ENCODE measurements around the gene RDX. TPM values are rescaled to one million over a fixed set of nuclear protein-coding genes. Genes with fewer than 3 reads are reported as not detected.
A peak's percentile ranks its signal among the peaks of the same experiment; 100 is the strongest.
"Not testable (repeated sequence)": the region's sequence is repeated elsewhere in the genome, so short reads cannot be mapped to it uniquely, and the experiment has no call there.

Gene RDX
- total RNA-seq, 2 experiments from 2014 or later, result 23.7 to 25.5 TPM

- no peaks in the 10 kb centered on the region for H3K36me3 ChIP-seq (ENCODE audit: insufficient read depth, low read length)
- DNase-seq (ENCODE audit: low spot score), result no peak
- no peaks in the 10 kb centered on the region for H3K4me1 ChIP-seq (ENCODE audit: insufficient read depth, low read length, poor library complexity, severe bottlenecking)
- no peak overlapping the region for H3K4me2 ChIP-seq (ENCODE audit: low read length)
- H4K20me1 ChIP-seq (ENCODE audit: insufficient read depth, low read length), result no peaks in the 10 kb centered on the region
- no peaks in the 10 kb centered on the region for H3K79me2 ChIP-seq (ENCODE audit: insufficient read depth, low read depth, low read length)
- peak overlapping the region; percentile 44 for H2AFZ ChIP-seq (ENCODE audit: low read length)
- BruUV-seq (replicated peaks), result no TSS peak
- H3K9me3 ChIP-seq (ENCODE audit: low read length), result no peaks in the 10 kb centered on the region
- H3K9me2 ChIP-seq (ENCODE audit: insufficient read depth, low read length), result no peaks in the 10 kb centered on the region
- TF ChIP-seq CTCF (conservative IDR thresholded peaks at IDR 0.05; ENCODE audit: low read length), result no peak
- no peak for TF ChIP-seq EZH2phosphoT487 (IDR thresholded peaks at IDR 0.05; ENCODE audit: borderline replicate concordance, low read depth, low read length)
- no peak overlapping the region for H3K4me3 ChIP-seq (ENCODE audit: low read depth, low read length, poor library complexity, severe bottlenecking)
- CTCF ChIA-PET (ENCODE audit: unreplicated experiment), result no interaction called here
- POLR2A ChIA-PET, result interaction anchor here (0.6 to 2.4 kb wide), 2 partner anchors 15 to 1009 kb away, joined by 4 read pairs; partner anchors contain the start of gene RDX
- no peak overlapping the region for H3K27ac ChIP-seq (ENCODE audit: low read depth, low read length, poor library complexity, severe bottlenecking)
- intact Hi-C loops (cut with micrococcal nuclease; ENCODE audit: unreplicated experiment), result no loop called here
Observed at GRCh38 chr11:110311783-110312579, 15.6 kb upstream of the RDX start.

DNA sequence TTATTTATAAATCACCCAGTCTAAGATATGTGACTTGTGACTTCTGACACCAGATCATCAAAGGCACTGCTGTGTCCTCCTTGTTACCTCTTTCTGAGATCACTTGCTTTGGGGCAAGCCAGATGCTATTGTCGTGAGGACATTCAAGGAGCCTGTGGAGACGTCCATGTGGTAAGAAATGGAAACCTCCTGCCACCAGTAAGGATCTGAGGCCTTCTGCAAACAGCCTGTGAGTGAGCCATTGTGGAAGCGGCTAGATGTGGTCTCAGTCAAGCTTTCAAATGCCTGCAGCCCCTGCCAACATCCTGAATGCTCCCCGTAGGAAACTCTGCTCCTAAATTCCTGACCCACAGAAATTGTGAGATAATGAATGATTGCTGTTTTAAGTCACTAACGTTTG lies 11.7 kb upstream of the RDX start:
- ChIA-PET CTCF (ENCODE audit: unreplicated experiment) (no interaction called here), POLR2A (no interaction called here)
- no peak for DNase-seq (ENCODE audit: low spot score)

DNA sequence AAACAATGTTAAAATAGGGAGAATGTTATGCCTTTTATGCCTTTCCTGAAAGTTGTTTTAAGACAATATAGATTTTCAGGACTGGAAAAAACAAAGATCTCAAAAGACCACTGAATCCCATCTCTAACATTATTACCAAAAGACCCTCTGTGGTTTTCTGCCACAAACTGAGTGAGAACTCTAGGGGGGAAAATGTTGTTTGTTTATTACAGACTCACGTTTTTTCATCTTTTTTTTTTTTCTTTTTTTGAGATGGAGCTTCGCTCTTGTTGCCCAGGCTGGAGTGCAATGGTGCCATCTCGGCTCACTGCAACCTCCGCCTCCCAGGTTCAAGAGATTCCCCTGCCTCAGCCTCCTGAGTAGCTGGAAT lies 9.6 kb upstream of the RDX start:
- H3K4me3 ChIP-seq (ENCODE audit: low read depth, low read length, poor library complexity, severe bottlenecking); H3K9me2 ChIP-seq (ENCODE audit: insufficient read depth, low read length); BruUV-seq (replicated peaks); H3K4me2 ChIP-seq (ENCODE audit: low read length); H3K79me2 ChIP-seq (ENCODE audit: insufficient read depth, low read depth, low read length); H2AFZ ChIP-seq (ENCODE audit: low read length); H3K27ac ChIP-seq (ENCODE audit: low read depth, low read length, poor library complexity, severe bottlenecking); H3K9me3 ChIP-seq (ENCODE audit: low read length); H3K4me1 ChIP-seq (ENCODE audit: insufficient read depth, low read length, poor library complexity, severe bottlenecking); H4K20me1 ChIP-seq (ENCODE audit: insufficient read depth, low read length); H3K36me3 ChIP-seq (ENCODE audit: insufficient read depth, low read length); CTCF ChIA-PET (ENCODE audit: unreplicated experiment); DNase-seq (ENCODE audit: low spot score); intact Hi-C loops (cut with micrococcal nuclease; ENCODE audit: unreplicated experiment): not testable (repeated sequence)
- POLR2A ChIA-PET, result interaction anchor here (0.6 to 1.6 kb wide), 7 partner anchors 10 to 1491 kb away, joined by 3 to 4 read pairs (median 4); partner anchors contain the start of gene RDX

More for the DNA sequence above, 11.7 kb upstream of the RDX start:
- Histone ChIP-seq H3K9me2 (ENCODE audit: insufficient read depth, low read length) (no peaks in the 10 kb centered on the region), H3K4me2 (ENCODE audit: low read length) (no peak overlapping the region), H3K4me1 (ENCODE audit: insufficient read depth, low read length, poor library complexity, severe bottlenecking) (no peaks in the 10 kb centered on the region), H3K36me3 (ENCODE audit: insufficient read depth, low read length) (no peaks in the 10 kb centered on the region), H3K27ac (ENCODE audit: low read depth, low read length, poor library complexity, severe bottlenecking) (no peak overlapping the region), H3K79me2 (ENCODE audit: insufficient read depth, low read depth, low read length) (no peaks in the 10 kb centered on the region), H3K4me3 (ENCODE audit: low read depth, low read length, poor library complexity, severe bottlenecking) (no peak overlapping the region), H2AFZ (ENCODE audit: low read length) (no peak overlapping the region), H4K20me1 (ENCODE audit: insufficient read depth, low read length) (no peaks in the 10 kb centered on the region), H3K9me3 (ENCODE audit: low read length) (no peaks in the 10 kb centered on the region)
- intact Hi-C loops (cut with micrococcal nuclease; ENCODE audit: unreplicated experiment), result no loop called here
- BruUV-seq (replicated peaks), result no TSS peak
- no peak for TF ChIP-seq CTCF (conservative IDR thresholded peaks at IDR 0.05; ENCODE audit: low read length)
- TF ChIP-seq EZH2phosphoT487 (IDR thresholded peaks at IDR 0.05; ENCODE audit: borderline replicate concordance, low read depth, low read length), result no peak

All from OCI-LY7 (cell line).